ENCODE data around the gene ABHD17A.
"Not testable (repeated sequence)": the region's sequence is repeated elsewhere in the genome, so short reads cannot be mapped to it uniquely, and the experiment has no call there.

Gene ABHD17A

DNA sequence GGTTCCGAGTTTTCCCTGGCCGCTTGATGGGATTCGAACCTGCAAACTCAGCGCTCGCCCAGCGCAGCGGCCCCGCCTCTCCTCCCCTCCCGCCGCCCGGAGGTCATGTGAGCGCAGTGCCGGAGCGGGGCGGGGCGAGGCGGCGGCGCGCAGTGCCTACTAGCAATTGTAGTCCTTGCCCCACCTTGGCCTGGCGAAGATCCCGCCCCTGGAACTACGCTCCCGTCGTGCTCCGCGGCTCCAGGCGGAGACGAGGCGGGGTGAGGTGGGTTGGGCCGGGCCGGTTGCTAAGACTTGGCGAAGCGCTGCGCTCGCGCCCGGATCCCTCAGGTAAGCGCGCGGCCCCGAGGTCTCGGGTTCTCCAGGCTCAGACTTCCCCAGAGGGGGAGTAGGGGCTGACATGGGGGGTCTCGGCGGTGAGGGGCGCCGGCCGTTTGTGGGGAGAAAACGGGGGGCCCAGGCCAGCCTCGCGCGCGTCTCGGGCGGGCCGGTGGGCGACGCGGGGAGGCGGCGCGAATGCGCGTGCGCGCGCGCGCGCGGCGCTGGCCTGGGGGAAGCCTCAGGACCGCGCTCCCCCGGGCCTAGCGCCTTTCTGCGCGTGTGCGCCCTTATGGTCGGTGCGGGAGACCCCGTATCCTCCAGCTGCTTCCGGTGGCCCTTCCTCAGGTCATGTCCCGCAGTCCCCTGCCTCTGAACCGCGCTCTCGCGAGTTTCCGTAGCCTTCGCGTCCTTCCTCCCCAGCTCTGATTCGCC lies 20.0 kb upstream of the ABHD17A start, which contains the start of the genes ADAT3 and SCAMP4:
Gene ADAT3 (plus strand): TSS at position 290 of the 753 bp plus-strand sequence. CDS start 6,649 bp downstream, outside the sequence.
Gene SCAMP4 (plus strand): TSS at position 290 of the 753 bp plus-strand sequence. CDS start 9,621 bp downstream, outside the sequence.
- peak; percentile 43; the same call in 1 of the 2 replicates for TF ChIP-seq POLR2A (IDR thresholded peaks at IDR 0.05; ENCODE audit: low read depth, low read length)
- FAIRE-seq: peak; percentile 62
- peak; percentile 96 for DNase-seq (ENCODE audit: insufficient read length, low spot score)

- DNase-seq (ENCODE audit: insufficient read length, low spot score) (no peak), FAIRE-seq (no peak)
- no peak for TF ChIP-seq POLR2A (IDR thresholded peaks at IDR 0.05; ENCODE audit: low read depth, low read length)
Observed at GRCh38 chr19:1904860-1905109, 19.5 kb upstream of the ABHD17A start.

DNA sequence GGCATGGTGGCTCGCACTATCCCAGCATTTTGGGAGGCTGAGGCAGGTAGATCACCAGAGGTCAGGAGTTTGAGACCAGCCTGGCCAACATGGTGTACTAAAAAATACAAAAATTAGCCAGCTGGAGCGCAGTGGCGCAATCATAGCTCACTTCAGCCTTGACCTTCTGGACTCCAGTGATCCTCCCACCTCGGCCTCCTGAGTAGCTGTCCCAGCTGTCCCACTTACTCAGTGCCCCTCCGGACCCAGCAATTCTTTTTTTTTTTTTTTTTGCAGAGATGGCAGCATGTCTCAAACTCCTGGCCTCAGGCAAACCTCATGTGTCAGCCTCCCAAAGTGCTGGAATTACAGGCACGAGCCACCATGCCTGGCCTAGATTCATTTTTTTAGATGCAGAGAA lies 17.6 kb upstream of the ABHD17A start:
- DNase-seq (ENCODE audit: insufficient read length, low spot score) (no peak), FAIRE-seq (no peak)
- TF ChIP-seq POLR2A (IDR thresholded peaks at IDR 0.05; ENCODE audit: low read depth, low read length): no peak

GRCh38 chr19:1901940-1902404 lies 16.7 kb upstream of the ABHD17A start:
- DNase-seq (ENCODE audit: insufficient read length, low spot score): no peak
- no peak for FAIRE-seq
- no peak for TF ChIP-seq POLR2A (IDR thresholded peaks at IDR 0.05; ENCODE audit: low read depth, low read length)

- no peak for TF ChIP-seq POLR2A (IDR thresholded peaks at IDR 0.05; ENCODE audit: low read depth, low read length)
- DNase-seq (ENCODE audit: insufficient read length, low spot score): no peak
- FAIRE-seq: no peak
Observed at GRCh38 chr19:1896508-1896907, 11.2 kb upstream of the ABHD17A start.

- FAIRE-seq: no peak
- DNase-seq (ENCODE audit: insufficient read length, low spot score): no peak
- no peak for TF ChIP-seq POLR2A (IDR thresholded peaks at IDR 0.05; ENCODE audit: low read depth, low read length)
Observed at GRCh38 chr19:1893791-1894190, 8.5 kb upstream of the ABHD17A start.

GRCh38 chr19:1889907-1890306 lies 4.6 kb upstream of the ABHD17A start:
- TF ChIP-seq POLR2A (IDR thresholded peaks at IDR 0.05; ENCODE audit: low read depth, low read length): no peak
- DNase-seq (ENCODE audit: insufficient read length, low spot score): no peak
- FAIRE-seq: no peak

- no peak for TF ChIP-seq POLR2A (IDR thresholded peaks at IDR 0.05; ENCODE audit: low read depth, low read length)
- DNase-seq (ENCODE audit: insufficient read length, low spot score) (no peak), FAIRE-seq (no peak)
Observed at GRCh38 chr19:1888385-1888784, 3.1 kb upstream of the ABHD17A start.

- not testable (repeated sequence) for DNase-seq (ENCODE audit: insufficient read length, low spot score); FAIRE-seq
Observed at GRCh38 chr19:1886360-1886759, 1.1 kb upstream of the ABHD17A start.

- TF ChIP-seq POLR2A (IDR thresholded peaks at IDR 0.05; ENCODE audit: low read depth, low read length): no peak
- DNase-seq (ENCODE audit: insufficient read length, low spot score): no peak
- FAIRE-seq: no peak
Observed at GRCh38 chr19:1884719-1885334, 469 bp downstream of the ABHD17A start.

DNA sequence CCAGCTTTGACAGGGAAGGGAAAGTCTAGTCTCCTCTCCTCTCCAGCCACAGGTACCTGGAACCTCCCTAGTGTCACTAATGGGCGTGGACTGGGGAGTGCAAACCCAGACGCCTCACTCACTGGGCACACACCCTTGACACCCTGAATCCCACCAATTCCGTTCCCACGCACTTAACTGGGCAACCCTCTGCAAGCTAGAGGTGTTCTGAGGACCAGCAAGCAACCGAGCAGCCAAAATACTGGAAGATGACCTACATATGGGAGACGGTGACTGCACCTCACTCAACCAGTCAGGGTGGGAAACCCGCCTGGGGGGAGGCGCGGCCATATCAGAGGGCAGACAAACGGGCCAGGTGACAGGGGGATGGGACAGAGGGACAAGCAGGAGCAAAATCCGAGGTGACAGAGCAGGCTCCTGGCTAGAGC lies 991 bp downstream of the ABHD17A start:
- DNase-seq (ENCODE audit: insufficient read length, low spot score): no peak
- no peak for TF ChIP-seq POLR2A (IDR thresholded peaks at IDR 0.05; ENCODE audit: low read depth, low read length)
- FAIRE-seq: no peak

GRCh38 chr19:1883784-1884183 lies 1.5 kb downstream of the ABHD17A start:
- FAIRE-seq (no peak), DNase-seq (ENCODE audit: insufficient read length, low spot score) (no peak)
- TF ChIP-seq POLR2A (IDR thresholded peaks at IDR 0.05; ENCODE audit: low read depth, low read length): no peak

DNA sequence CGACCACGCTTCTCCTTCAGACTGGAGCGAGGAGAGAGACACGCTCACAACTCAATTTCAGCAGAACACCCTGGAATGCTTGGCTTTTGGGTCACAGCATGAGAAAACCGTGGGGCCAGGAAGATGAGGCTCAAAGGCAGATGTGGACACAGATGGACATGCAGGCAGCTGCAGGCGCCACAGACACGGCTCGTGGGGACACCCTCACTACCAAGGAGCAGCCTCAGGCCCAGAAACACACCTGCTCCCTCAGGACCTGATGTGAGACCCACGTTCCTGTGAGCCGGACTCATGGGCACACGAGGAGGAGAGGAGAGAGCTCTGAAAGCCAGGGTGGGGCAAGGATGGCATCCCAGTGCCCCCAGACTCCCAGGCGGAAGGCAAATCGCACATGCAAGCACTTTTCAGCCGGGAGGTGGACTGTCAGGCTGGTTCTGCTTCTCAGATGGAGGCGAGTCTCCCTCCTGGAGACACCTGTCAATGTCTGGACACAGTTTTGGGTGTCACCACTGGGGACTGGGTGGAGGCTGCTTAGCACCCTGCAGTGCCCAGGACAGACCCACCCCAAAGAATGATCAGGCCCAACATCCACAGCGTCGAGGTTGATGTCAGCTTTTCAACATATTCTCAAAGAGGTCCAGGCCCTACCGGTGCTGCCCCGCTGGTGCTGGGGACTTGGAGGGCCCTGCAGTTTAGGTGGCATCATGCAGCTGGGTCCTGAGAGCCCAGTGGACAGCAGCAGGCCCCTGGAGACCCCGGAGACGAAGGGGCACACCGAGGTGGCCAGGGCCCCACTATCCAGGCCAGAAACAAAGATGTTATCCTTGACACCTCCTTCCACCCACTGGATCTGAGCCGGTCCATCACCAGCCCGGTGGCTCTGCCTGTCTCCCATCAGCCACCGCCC lies 2.3 kb downstream of the ABHD17A start:
- no peak for FAIRE-seq
- TF ChIP-seq POLR2A (IDR thresholded peaks at IDR 0.05; ENCODE audit: low read depth, low read length): no peak
- DNase-seq (ENCODE audit: insufficient read length, low spot score): no peak

Data from H54 (cell line).